KOPT-K1 (cell line): ENCODE results near the gene CRTC1.

Experiments used
- H3K27ac ChIP-seq: fragments of 200-600 bp; sonication (generic); 2 replicates; pipeline ENCODE4 v1.5.1; 2016; ENCODE audit warnings: antibody characterized with exemption, mild to moderate bottlenecking, low read depth, low read length; ENCODE audit not compliant: poor library complexity, severe bottlenecking
- H3K36me3 ChIP-seq: fragments of 200-600 bp; sonication (generic); 2 replicates; pipeline ENCODE4 v1.5.1; 2017; ENCODE audit warnings: antibody characterized with exemption, mild to moderate bottlenecking, low read length, moderate library complexity; ENCODE audit not compliant: insufficient read depth
- H3K9me3 ChIP-seq: fragments of 200-600 bp; sonication (generic); 2 replicates; pipeline ENCODE4 v1.5.1; 2017; ENCODE audit warnings: antibody characterized with exemption, low read length, mild to moderate bottlenecking; ENCODE audit not compliant: insufficient read depth, poor library complexity, severe bottlenecking

The CRTC1 gene

GRCh38 chr19:18763674-18764590, 80.5 kb downstream of the CRTC1 start:
- no peak overlapping the region for H3K27ac ChIP-seq
- H3K9me3 ChIP-seq, result no peaks in the 10 kb centered on the region
- no peaks in the 10 kb centered on the region for H3K36me3 ChIP-seq

- Histone ChIP-seq H3K27ac (no peak overlapping the region), H3K9me3 (no peaks in the 10 kb centered on the region), H3K36me3 (no peaks in the 10 kb centered on the region)
These were observed 81.1 kb downstream of the CRTC1 start for GRCh38 chr19:18764591-18765051.

DNA sequence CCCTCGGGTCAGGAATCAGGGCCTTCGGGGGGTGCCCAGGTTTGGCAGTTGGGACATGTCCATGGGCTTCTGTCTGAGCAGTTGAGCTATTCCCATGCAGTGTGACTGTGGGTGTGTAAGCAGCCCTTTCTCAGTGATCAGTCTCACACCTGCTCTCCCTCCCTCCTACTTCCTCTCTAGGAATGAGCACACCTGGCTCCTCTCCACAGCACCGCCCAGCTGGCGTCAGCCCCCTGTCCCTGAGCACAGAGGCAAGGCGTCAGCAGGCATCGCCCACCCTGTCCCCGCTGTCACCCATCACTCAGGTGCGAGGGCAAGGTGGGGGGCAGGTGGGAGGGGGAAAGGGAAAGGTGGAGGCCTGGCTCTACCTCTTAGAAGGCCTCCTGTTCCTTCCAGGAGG, 81.7 kb downstream of the CRTC1 start:
- no peak overlapping the region for H3K27ac ChIP-seq
- H3K36me3 ChIP-seq, result no peaks in the 10 kb centered on the region
- H3K9me3 ChIP-seq, result no peaks in the 10 kb centered on the region

DNA sequence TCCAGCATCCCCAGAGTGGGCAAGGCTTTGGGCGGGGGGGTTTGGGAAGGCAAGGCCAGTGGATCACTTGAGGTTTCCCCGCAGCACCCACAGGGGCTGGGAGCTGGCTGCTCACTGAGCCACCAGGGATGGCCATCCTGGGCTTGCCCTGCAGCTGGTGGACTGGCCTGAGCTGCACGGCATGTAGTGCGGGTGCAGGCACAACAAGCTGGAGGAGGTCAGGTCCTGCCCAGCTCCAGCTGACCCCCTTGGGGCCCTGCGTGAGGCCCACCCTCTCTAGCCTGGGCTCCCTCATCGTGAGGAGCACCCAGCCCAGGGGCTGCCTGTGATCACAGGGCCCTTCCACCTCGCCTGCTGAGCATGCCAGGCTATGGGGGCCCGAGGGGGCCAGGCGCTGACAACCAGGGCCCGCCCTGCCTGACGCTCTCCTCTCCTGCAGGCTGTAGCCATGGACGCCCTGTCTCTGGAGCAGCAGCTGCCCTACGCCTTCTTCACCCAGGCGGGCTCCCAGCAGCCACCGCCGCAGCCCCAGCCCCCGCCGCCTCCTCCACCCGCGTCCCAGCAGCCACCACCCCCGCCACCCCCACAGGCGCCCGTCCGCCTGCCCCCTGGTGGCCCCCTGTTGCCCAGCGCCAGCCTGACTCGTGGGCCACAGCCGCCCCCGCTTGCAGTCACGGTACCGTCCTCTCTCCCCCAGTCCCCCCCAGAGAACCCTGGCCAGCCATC, 84.7 kb downstream of the CRTC1 start:
- Histone ChIP-seq H3K9me3 (no peaks in the 10 kb centered on the region), H3K36me3 (no peaks in the 10 kb centered on the region), H3K27ac (no peak overlapping the region)

DNA sequence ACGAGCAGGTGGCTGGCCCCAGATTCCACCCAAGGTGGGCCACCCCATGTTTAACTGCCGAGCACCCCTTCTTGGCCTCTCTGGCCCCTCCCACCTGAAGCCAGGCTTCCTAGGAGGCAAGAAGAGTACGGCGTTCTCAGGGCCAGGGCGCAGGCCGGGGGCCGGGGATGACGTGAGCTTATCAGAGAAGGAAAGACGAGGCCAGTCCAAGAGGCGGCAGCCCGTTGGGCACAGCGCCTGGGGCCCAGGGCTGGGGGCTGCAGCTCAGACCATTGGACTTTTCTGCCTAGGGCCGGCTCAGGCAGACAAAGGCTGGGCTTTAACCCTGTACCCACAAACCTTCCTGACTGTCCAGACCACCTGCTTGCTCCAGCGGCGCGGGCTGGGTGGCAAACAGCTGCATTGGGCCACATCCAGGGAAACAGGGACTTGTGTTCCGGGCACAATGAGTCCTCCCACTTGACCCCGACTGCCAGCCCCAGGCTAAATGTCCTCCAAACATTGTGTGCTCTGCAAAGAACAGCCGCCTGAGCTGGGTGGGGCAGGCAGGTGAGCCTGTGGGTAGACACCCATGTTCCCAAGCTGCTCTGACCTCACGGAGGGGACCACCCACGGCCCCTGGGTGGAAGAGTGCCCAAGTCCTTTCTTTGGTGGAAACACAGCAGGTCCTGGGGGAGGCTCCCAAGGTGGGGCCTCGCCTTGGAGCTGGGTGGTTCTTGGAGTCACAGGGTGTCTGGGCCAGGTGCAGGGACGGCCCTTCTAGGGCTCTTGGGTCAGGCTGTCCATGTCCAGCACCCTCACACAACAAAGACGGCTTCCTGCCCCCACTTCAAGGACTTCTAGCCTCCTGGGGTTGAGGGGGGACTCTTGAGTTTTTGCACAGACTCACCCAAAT, 85.8 kb downstream of the CRTC1 start:
- no peaks in the 10 kb centered on the region for H3K36me3 ChIP-seq
- H3K27ac ChIP-seq, result no peak overlapping the region
- no peaks in the 10 kb centered on the region for H3K9me3 ChIP-seq

DNA sequence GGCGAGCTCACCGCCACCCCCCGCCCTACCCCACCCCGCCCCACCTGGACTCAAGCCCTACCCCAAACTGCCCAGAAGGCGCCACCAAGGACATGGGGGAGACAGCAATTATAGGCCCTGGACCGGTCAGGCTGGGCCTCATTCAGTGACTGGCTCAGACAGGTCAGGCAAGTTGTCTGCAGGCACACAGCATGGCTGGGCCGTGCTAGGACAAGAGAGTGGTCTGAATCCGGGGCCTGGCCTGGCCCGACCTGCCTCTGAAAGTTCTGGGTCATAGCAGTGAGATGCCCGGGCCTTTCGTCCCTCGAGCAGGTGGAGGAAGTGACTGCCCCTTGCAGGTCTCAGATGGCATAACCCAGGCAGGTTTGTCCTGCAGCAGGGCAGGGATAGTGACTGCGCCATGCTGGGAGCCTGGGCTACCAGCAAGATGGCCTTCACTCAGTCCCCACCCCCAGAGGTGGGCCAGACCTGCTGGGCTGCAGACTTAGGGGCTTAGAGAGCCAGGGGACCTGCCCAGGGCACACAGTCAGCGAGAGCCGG, 86.6 kb downstream of the CRTC1 start:
- Histone ChIP-seq H3K36me3 (no peaks in the 10 kb centered on the region), H3K27ac (no peak overlapping the region), H3K9me3 (no peaks in the 10 kb centered on the region)

- no peaks in the 10 kb centered on the region for H3K36me3 ChIP-seq
- H3K27ac ChIP-seq, result no peak overlapping the region
- H3K9me3 ChIP-seq, result no peaks in the 10 kb centered on the region
These were observed 87.3 kb downstream of the CRTC1 start for GRCh38 chr19:18770663-18771327.

GRCh38 chr19:18771328-18772242, 88.1 kb downstream of the CRTC1 start:
- Histone ChIP-seq H3K36me3 (no peaks in the 10 kb centered on the region), H3K27ac (no peak overlapping the region)

GRCh38 chr19:18772620-18773587, 89.4 kb downstream of the CRTC1 start:
- H3K27ac ChIP-seq, result no peak overlapping the region
- H3K9me3 ChIP-seq, result no peaks in the 10 kb centered on the region

More at GRCh38 chr19:18771328-18772242, 88.1 kb downstream of the CRTC1 start:
- H3K9me3 ChIP-seq, result no peaks in the 10 kb centered on the region

DNA sequence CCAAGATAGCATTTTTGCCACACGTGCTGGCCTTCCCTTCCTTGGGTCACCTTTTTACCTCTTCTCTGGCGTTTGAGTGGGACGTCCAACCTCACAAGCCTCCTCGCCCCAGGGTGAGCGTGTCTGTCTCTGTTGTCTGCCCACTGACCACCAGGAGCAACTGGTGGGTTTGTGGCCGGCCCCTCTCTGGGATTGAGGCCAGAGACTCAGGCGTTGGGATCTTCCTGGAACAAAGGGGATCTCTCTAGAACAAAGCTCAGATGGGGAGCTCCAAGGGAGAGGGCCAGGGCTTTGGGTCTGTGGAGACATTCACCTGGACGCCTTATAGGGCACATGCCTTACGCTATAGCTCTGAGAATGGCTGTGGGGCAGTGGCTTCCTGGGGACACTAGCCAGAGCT, 90.2 kb downstream of the CRTC1 start:
- no peak overlapping the region for H3K27ac ChIP-seq
- no peaks in the 10 kb centered on the region for H3K36me3 ChIP-seq
- H3K9me3 ChIP-seq, result no peaks in the 10 kb centered on the region

More at GRCh38 chr19:18772620-18773587, 89.4 kb downstream of the CRTC1 start:
- H3K36me3 ChIP-seq, result no peaks in the 10 kb centered on the region

DNA sequence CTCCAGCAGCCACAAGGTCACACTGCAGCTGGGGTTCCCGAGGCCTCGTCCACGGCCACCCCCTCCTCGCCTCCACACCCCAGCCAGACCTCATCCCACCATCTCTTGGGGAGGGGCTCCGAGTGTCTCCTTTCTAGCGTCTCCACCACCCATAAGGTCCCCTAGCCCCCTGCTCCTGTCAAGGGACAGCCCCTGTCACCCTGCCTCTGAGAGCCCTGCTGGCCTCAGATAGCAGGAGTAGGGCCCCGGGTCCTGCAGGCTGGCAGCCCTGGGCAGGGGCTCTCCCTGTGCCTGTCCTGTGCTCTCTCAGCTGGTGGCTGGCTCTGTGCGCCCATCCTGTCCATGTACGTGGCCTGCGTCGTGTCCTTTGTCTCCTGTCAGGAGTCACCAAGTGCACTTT, 90.6 kb downstream of the CRTC1 start:
- Histone ChIP-seq H3K36me3 (no peaks in the 10 kb centered on the region), H3K9me3 (no peaks in the 10 kb centered on the region), H3K27ac (no peak overlapping the region)

DNA sequence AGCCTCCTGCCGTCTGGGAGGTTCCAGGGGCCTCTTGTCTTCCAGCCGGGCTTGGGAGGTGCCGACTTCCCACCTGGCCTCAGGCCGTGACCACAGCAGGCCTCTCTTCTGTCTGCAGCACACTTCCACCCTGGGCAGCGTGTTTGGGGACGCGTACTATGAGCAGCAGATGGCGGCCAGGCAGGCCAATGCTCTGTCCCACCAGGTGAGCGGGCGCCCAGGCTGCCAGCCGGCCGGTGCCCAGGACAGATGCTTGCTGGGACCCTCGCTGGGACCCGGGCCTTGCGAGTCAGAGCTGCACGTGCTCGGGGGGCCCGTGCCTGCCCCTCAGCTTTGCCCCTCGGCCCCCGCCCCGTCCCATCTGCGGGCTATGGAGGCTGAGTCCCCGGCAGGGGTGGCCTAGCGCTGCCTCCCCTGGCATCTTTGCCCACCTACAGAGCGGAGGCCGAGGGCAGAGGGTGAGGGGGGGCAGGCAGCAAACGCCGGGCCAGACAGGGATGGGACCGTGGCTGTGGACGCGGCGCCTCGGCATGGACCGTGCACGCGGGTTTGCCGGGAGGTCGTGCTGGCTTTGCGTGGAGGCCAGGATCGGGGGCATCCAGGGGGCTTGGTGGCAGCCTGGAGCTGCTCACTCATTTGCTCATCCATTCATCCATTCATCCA, 91.4 kb downstream of the CRTC1 start:
- H3K9me3 ChIP-seq, result no peaks in the 10 kb centered on the region
- no peak overlapping the region for H3K27ac ChIP-seq
- H3K36me3 ChIP-seq, result no peaks in the 10 kb centered on the region
